GM19239 (cell line): Measurements from ENCODE around the gene LIM2.

ENCODE experiments used
- DNase-seq: peaks from one replicate; pipeline ENCODE4 v3.0.0; 2011; ENCODE audit warnings: low spot score; ENCODE audit not compliant: insufficient read length
- FAIRE-seq: peaks from 2 replicates; lab custom pipeline; 2011; peaks lifted over from hg19 to GRCh38; lab: Jason Lieb, UNC

The LIM2 gene

GRCh38 chr19:51367565-51368365 lies 20.0 kb downstream of the LIM2 start:
- FAIRE-seq = peak; percentile 93

GRCh38 chr19:51367255-51367564 lies 20.6 kb downstream of the LIM2 start:
- no peak for DNase-seq
- no peak for FAIRE-seq

More at GRCh38 chr19:51367565-51368365, 20.0 kb downstream of the LIM2 start:
- peak; percentile 85 for DNase-seq

- DNase-seq (peak; percentile 88), FAIRE-seq (peak; percentile 86)
Observed at GRCh38 chr19:51366389-51367254, 21.2 kb downstream of the LIM2 start.

GRCh38 chr19:51365965-51366388 lies 21.8 kb downstream of the LIM2 start, which contains the start of gene ETFB:
ETFB (minus strand) TSS chr19:51366388; CDS start chr19:51366326, 62 bp downstream.
- no peak for FAIRE-seq
- no peak for DNase-seq

GRCh38 chr19:51365211-51365964 lies 22.4 kb downstream of the LIM2 start:
- peak; percentile 44 for FAIRE-seq
- no peak for DNase-seq

- DNase-seq (no peak), FAIRE-seq (no peak)
Observed at GRCh38 chr19:51364200-51365106, 23.3 kb downstream of the LIM2 start.

GRCh38 chr19:51361239-51361638 lies 26.5 kb downstream of the LIM2 start:
- no peak for FAIRE-seq
- no peak for DNase-seq

GRCh38 chr19:51359294-51359693 lies 28.5 kb downstream of the LIM2 start:
- no peak for FAIRE-seq
- no peak for DNase-seq

GRCh38 chr19:51357952-51358351 lies 29.8 kb downstream of the LIM2 start:
- no peak for FAIRE-seq
- no peak for DNase-seq

GRCh38 chr19:51356159-51356801 lies 31.5 kb downstream of the LIM2 start:
- FAIRE-seq (no peak), DNase-seq (no peak)

GRCh38 chr19:51354742-51355148 lies 33.0 kb downstream of the LIM2 start:
- no peak for FAIRE-seq
- no peak for DNase-seq

- FAIRE-seq (no peak), DNase-seq (no peak)
Observed at GRCh38 chr19:51354103-51354741, 33.6 kb downstream of the LIM2 start.

- DNase-seq (no peak), FAIRE-seq (no peak)
Observed at GRCh38 chr19:51352783-51353360, 34.9 kb downstream of the LIM2 start.

- DNase-seq = no peak
Observed at GRCh38 chr19:51351266-51351990, 36.3 kb downstream of the LIM2 start.

GRCh38 chr19:51347209-51347928 lies 40.4 kb downstream of the LIM2 start:
- no peak for FAIRE-seq
- DNase-seq = no peak

More at GRCh38 chr19:51351266-51351990, 36.3 kb downstream of the LIM2 start:
- no peak for FAIRE-seq

GRCh38 chr19:51346742-51347141 lies 41.0 kb downstream of the LIM2 start:
- no peak for DNase-seq
- FAIRE-seq = no peak

- DNase-seq (no peak), FAIRE-seq (no peak)
Observed at GRCh38 chr19:51345076-51345620, 42.6 kb downstream of the LIM2 start.
